ENCODE data around the gene GARIN6. TPM values are rescaled to one million over a fixed set of nuclear protein-coding genes. Genes with fewer than 3 reads are reported as not detected.

The GARIN6 gene
- total RNA-seq, 2 experiments from 2014 or later: not detected

- ATAC-seq (no peak), DNase-seq (no peak)
- no peaks in the 10 kb centered on the region for H3K4me1 Mint-ChIP-seq
- no peaks in the 10 kb centered on the region for H3K27me3 Mint-ChIP-seq
- ChIA-PET CTCF (no interaction called here), POLR2A (no interaction called here)
- peaks cover 2% of the 10 kb centered on the region for H3K9me3 Mint-ChIP-seq (ENCODE audit: low read depth)
- H3K4me3 Mint-ChIP-seq: no peak overlapping the region
- no peak overlapping the region for H3K27ac Mint-ChIP-seq
- intact Hi-C loops (cut with DNase I, micrococcal nuclease): no loop called here
- H3K36me3 Mint-ChIP-seq (ENCODE audit: low read depth): no peaks in the 10 kb centered on the region
Observed at GRCh38 chr12:99648183-99648582, 630 bp downstream of the GARIN6 start.

- ATAC-seq (no peak), DNase-seq (no peak)
- ChIA-PET CTCF (no interaction called here), POLR2A (no interaction called here)
- Mint-ChIP-seq H3K27ac (no peak overlapping the region), H3K4me3 (no peak overlapping the region), H3K4me1 (no peaks in the 10 kb centered on the region), H3K36me3 (ENCODE audit: low read depth) (no peaks in the 10 kb centered on the region), H3K9me3 (ENCODE audit: low read depth) (peaks cover 2% of the 10 kb centered on the region), H3K27me3 (no peaks in the 10 kb centered on the region)
- intact Hi-C loops (cut with DNase I, micrococcal nuclease): no loop called here
Observed at GRCh38 chr12:99649551-99649950, 2.0 kb downstream of the GARIN6 start.

- intact Hi-C loops (cut with DNase I, micrococcal nuclease): no loop called here
- POLR2A ChIA-PET: no interaction called here
Observed at GRCh38 chr12:99658671-99659349, 11.3 kb downstream of the GARIN6 start.

GRCh38 chr12:99670635-99671034, 23.1 kb downstream of the GARIN6 start:
- Mint-ChIP-seq H3K36me3 (ENCODE audit: low read depth) (no peaks in the 10 kb centered on the region), H3K27me3 (no peaks in the 10 kb centered on the region), H3K9me3 (ENCODE audit: low read depth) (no peaks in the 10 kb centered on the region), H3K27ac (no peak overlapping the region), H3K4me3 (no peak overlapping the region), H3K4me1 (no peaks in the 10 kb centered on the region)
- no peak for ATAC-seq
- no peak for DNase-seq
- CTCF ChIA-PET: no interaction called here
- POLR2A ChIA-PET: no interaction called here
- intact Hi-C loops (cut with DNase I, micrococcal nuclease): no loop called here

More at GRCh38 chr12:99658671-99659349, 11.3 kb downstream of the GARIN6 start:
- ATAC-seq: no peak
- Mint-ChIP-seq H3K27me3 (no peaks in the 10 kb centered on the region), H3K4me1 (no peaks in the 10 kb centered on the region), H3K27ac (no peak overlapping the region), H3K4me3 (no peak overlapping the region), H3K36me3 (ENCODE audit: low read depth) (no peaks in the 10 kb centered on the region), H3K9me3 (ENCODE audit: low read depth) (no peaks in the 10 kb centered on the region)
- CTCF ChIA-PET: interaction anchor here (0.6 to 0.9 kb wide), 2 partner anchors 52 to 271 kb away, joined by 3 read pairs; no protein-coding TSS in a partner anchor
- no peak for DNase-seq

GRCh38 chr12:99680276-99680675, 32.7 kb downstream of the GARIN6 start:
- ChIA-PET CTCF (no interaction called here), POLR2A (no interaction called here)
- no peak for DNase-seq
- Mint-ChIP-seq H3K36me3 (ENCODE audit: low read depth) (no peaks in the 10 kb centered on the region), H3K4me3 (no peak overlapping the region), H3K4me1 (no peaks in the 10 kb centered on the region), H3K27ac (no peak overlapping the region), H3K9me3 (ENCODE audit: low read depth) (peaks cover 4% of the 10 kb centered on the region), H3K27me3 (no peaks in the 10 kb centered on the region)
- intact Hi-C loops (cut with DNase I, micrococcal nuclease): no loop called here
- no peak for ATAC-seq

- DNase-seq: no peak
- Mint-ChIP-seq H3K4me1 (no peaks in the 10 kb centered on the region), H3K36me3 (ENCODE audit: low read depth) (no peaks in the 10 kb centered on the region), H3K9me3 (ENCODE audit: low read depth) (peaks cover 10% of the 10 kb centered on the region), H3K4me3 (no peak overlapping the region), H3K27ac (no peak overlapping the region), H3K27me3 (no peaks in the 10 kb centered on the region)
- no peak for ATAC-seq
- ChIA-PET CTCF (interaction anchor here (0.7 to 0.8 kb wide), 2 partner anchors 23 to 1562 kb away, joined by 3 read pairs; no protein-coding TSS in a partner anchor), POLR2A (no interaction called here)
- intact Hi-C loops (cut with DNase I, micrococcal nuclease): no loop called here
Observed at GRCh38 chr12:99686142-99686541, 38.6 kb downstream of the GARIN6 start.

- intact Hi-C loops (cut with DNase I, micrococcal nuclease): no loop called here
- H3K4me3 Mint-ChIP-seq: no peak overlapping the region
- H3K9me3 Mint-ChIP-seq (ENCODE audit: low read depth): peaks cover 3% of the 10 kb centered on the region
- no peaks in the 10 kb centered on the region for H3K4me1 Mint-ChIP-seq
- POLR2A ChIA-PET: no interaction called here
- CTCF ChIA-PET: no interaction called here
- H3K27ac Mint-ChIP-seq: no peak overlapping the region
- no peaks in the 10 kb centered on the region for H3K27me3 Mint-ChIP-seq
- no peaks in the 10 kb centered on the region for H3K36me3 Mint-ChIP-seq (ENCODE audit: low read depth)
- no peak for ATAC-seq
- DNase-seq: no peak
Observed at GRCh38 chr12:99695050-99695449, 47.5 kb downstream of the GARIN6 start.

Data from activated CD4-positive, alpha-beta T cell treated with anti-CD3 and anti-CD28 coated beads for 36 hours (primary cell).